Mesothelial cell of epicardium (in vitro differentiated cells): ENCODE measurements around the gene CLDN16. TPM values are rescaled to one million over a fixed set of nuclear protein-coding genes. Genes with fewer than 3 reads are reported as not detected.

ENCODE experiments used
- DNase-seq, 2 experiments: peaks; one replicate each; pipeline ENCODE4 v3.0.0; 2021; ENCODE audit warnings: low spot score in 2 of 2; ENCODE audit not compliant: unreplicated experiment in 2 of 2
- H3K27ac Mint-ChIP-seq: 2 replicates; pipeline ENCODE4 v1.8.0; 2021; ENCODE audit warnings: mixed read lengths
- H3K27me3 Mint-ChIP-seq: 2 replicates; pipeline ENCODE4 v1.8.0; 2021; ENCODE audit warnings: low read depth, mixed read lengths
- H3K36me3 Mint-ChIP-seq: 2 replicates; pipeline ENCODE4 v1.8.0; 2021; ENCODE audit warnings: mixed read lengths
- H3K4me1 Mint-ChIP-seq: 2 replicates; pipeline ENCODE4 v1.8.0; 2021; ENCODE audit warnings: mixed read lengths
- H3K4me3 Mint-ChIP-seq: 2 replicates; pipeline ENCODE4 v1.8.0; 2021; ENCODE audit warnings: mild to moderate bottlenecking, moderate library complexity, mixed read lengths
- H3K9me3 Mint-ChIP-seq: 2 replicates; pipeline ENCODE4 v1.8.0; 2021; ENCODE audit warnings: mixed read lengths
- CTCF ChIP-seq: fragments of 200-600 bp; sonication (generic); IDR thresholded peaks from one replicate; pipeline ENCODE4 v1.5.0; 2021; ENCODE audit warnings: antibody characterized with exemption; ENCODE audit not compliant: unreplicated experiment
- total RNA-seq: library from RNA; stranded (reverse); gene quantifications from 3 replicates; pipeline ENCODE4 v1.2.1, GENCODE V29; 2021

CLDN16 gene
- total RNA-seq, 1 donor from 2014 or later: 0.11 TPM

GRCh38 chr3:190443257-190443656 is 55.3 kb downstream of the CLDN16 start:
- H3K9me3 Mint-ChIP-seq: peaks cover 3% of the 10 kb centered on the region
- DNase-seq: no peak
- no peak for TF ChIP-seq CTCF

GRCh38 chr3:190444006-190444405 is 56.0 kb downstream of the CLDN16 start:
- DNase-seq: no peak
- H3K9me3 Mint-ChIP-seq: peaks cover 3% of the 10 kb centered on the region
- no peak for TF ChIP-seq CTCF
- peaks cover 19% of the 10 kb centered on the region for H3K4me1 Mint-ChIP-seq
- H3K27ac Mint-ChIP-seq: no peak overlapping the region
- H3K36me3 Mint-ChIP-seq: no peaks in the 10 kb centered on the region
- H3K27me3 Mint-ChIP-seq: no peaks in the 10 kb centered on the region
- no peak overlapping the region for H3K4me3 Mint-ChIP-seq

More at GRCh38 chr3:190443257-190443656, 55.3 kb downstream of the CLDN16 start:
- Mint-ChIP-seq H3K27ac (no peak overlapping the region), H3K27me3 (no peaks in the 10 kb centered on the region), H3K4me1 (peaks cover 19% of the 10 kb centered on the region), H3K36me3 (no peaks in the 10 kb centered on the region), H3K4me3 (no peak overlapping the region)

DNA sequence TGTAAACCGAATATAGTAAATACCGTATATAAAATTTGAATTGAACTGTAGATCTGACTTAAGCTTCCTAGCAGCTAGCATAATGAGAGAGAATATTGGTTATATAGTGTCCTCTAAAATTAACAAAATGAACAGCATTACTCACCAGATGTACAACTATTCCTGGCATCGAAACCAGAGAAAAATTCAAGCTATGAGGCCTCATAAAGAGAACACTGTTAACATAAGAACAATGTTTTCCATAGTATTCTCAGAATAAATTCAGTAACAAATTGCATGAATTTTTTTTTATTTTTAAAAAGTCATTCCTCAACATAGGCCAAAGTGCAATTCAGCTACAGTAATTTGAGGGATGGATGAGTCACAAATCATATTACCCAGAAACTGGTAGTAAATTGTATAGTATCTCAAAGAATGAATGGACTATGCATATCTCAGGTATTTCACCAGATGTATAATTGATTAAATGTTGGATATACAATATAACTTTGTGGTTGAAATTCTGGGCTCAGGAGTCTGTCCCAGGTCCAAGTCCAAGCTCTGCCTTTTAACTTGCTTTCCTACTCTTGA is 56.7 kb downstream of the CLDN16 start:
- Mint-ChIP-seq H3K4me3 (no peak overlapping the region), H3K4me1 (peaks cover 19% of the 10 kb centered on the region), H3K9me3 (peaks cover 3% of the 10 kb centered on the region), H3K27me3 (no peaks in the 10 kb centered on the region), H3K36me3 (no peaks in the 10 kb centered on the region), H3K27ac (no peak overlapping the region)
- no peak for TF ChIP-seq CTCF
- no peak for DNase-seq

GRCh38 chr3:190446573-190447279 is 58.8 kb downstream of the CLDN16 start:
- Mint-ChIP-seq H3K9me3 (no peaks in the 10 kb centered on the region), H3K4me3 (no peak overlapping the region), H3K36me3 (no peaks in the 10 kb centered on the region), H3K27ac (no peak overlapping the region), H3K4me1 (peaks cover 19% of the 10 kb centered on the region), H3K27me3 (no peaks in the 10 kb centered on the region)
- DNase-seq: no peak
- TF ChIP-seq CTCF: no peak

GRCh38 chr3:190448256-190448655 is 60.3 kb downstream of the CLDN16 start:
- H3K27me3 Mint-ChIP-seq: no peaks in the 10 kb centered on the region
- no peak overlapping the region for H3K4me3 Mint-ChIP-seq
- H3K27ac Mint-ChIP-seq: no peak overlapping the region

More at GRCh38 chr3:190448256-190448655, 60.3 kb downstream of the CLDN16 start:
- Mint-ChIP-seq H3K4me1 (peaks cover 19% of the 10 kb centered on the region), H3K36me3 (no peaks in the 10 kb centered on the region), H3K9me3 (no peaks in the 10 kb centered on the region)
- TF ChIP-seq CTCF: no peak
- DNase-seq: no peak
